ENCODE data around the gene MED27. TPM values are rescaled to one million over a fixed set of nuclear protein-coding genes. Genes with fewer than 3 reads are reported as not detected.

The MED27 gene
- total and polyA plus RNA-seq, 10 of the 15 experiments (the other 5 are each of a cell fraction or from before 2014, with no cell fraction given) = 20.3 to 50.3 (median 35.5) TPM

DNA sequence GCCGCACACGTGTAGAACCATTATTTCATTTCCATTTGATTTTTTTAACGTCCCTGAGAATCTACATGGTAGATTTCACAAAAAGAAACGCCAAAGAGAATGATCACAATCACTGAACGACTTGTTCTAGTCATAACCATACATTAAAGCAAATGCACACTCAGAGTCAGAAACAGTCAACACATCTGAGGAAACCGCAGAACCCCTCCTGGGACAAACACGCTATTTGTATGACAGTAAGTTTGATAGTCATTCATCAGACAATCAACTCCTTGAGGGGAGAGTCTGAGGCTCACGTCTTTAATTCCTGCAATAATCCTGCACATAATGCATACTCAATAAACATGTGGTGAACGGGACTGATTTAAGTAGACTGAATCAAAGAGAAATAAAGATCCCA lies 129.2 kb downstream of the MED27 start (continued):
- TF ChIP-seq MYC (IDR thresholded peaks at IDR 0.05; ENCODE audit: insufficient read depth, insufficient read length, insufficient replicate concordance, low read length, severe bottlenecking) = no peak
- no peak for TF ChIP-seq FOXK2 (IDR thresholded peaks at IDR 0.05)
- TF ChIP-seq SP1 (IDR thresholded peaks at IDR 0.05; ENCODE audit: low read depth, low read length) = no peak
- TF ChIP-seq KDM1A (IDR thresholded peaks at IDR 0.05; ENCODE audit: borderline replicate concordance) = no peak
- peak; percentile 67; the same call in 1 of the 2 replicates for TF ChIP-seq FOXM1 (IDR thresholded peaks at IDR 0.05; ENCODE audit: low read depth, low read length)
- no peak for TF ChIP-seq SUPT20H (IDR thresholded peaks at IDR 0.05; ENCODE audit: borderline replicate concordance, control insufficient read depth, low read depth, low read length)
- TF ChIP-seq ZSCAN29 (IDR thresholded peaks at IDR 0.05) = no peak
- no peak for TF ChIP-seq MLLT1 (IDR thresholded peaks at IDR 0.05)
- TF ChIP-seq, protein P1, sequence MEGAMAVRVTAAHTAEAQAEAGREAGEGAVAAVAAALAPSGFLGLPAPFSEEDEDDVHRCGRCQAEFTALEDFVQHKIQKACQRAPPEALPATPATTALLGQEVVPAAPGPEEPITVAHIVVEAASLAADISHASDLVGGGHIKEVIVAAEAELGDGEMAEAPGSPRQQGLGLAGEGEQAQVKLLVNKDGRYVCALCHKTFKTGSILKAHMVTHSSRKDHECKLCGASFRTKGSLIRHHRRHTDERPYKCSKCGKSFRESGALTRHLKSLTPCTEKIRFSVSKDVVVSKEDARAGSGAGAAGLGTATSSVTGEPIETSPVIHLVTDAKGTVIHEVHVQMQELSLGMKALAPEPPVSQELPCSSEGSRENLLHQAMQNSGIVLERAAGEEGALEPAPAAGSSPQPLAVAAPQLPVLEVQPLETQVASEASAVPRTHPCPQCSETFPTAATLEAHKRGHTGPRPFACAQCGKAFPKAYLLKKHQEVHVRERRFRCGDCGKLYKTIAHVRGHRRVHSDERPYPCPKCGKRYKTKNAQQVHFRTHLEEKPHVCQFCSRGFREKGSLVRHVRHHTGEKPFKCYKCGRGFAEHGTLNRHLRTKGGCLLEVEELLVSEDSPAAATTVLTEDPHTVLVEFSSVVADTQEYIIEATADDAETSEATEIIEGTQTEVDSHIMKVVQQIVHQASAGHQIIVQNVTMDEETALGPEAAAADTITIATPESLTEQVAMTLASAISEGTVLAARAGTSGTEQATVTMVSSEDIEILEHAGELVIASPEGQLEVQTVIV (IDR thresholded peaks at IDR 0.05; ENCODE audit: borderline replicate concordance, partially characterized antibody) = no peak
- TF ChIP-seq SREBF1 (IDR thresholded peaks at IDR 0.05; ENCODE audit: low read length) = no peak
